GM23248 (cell line): ENCODE measurements around the gene AP2M1.

Experiments
- EZH2 ChIP-seq: fragments of 200-600 bp; sonication (generic); IDR thresholded peaks from 2 replicates; pipeline ENCODE4 v1.6.1; 2018; ENCODE audit warnings: antibody characterized with exemption, mild to moderate bottlenecking; ENCODE audit not compliant: insufficient read depth, poor library complexity, severe bottlenecking
- EZH2phosphoT487 ChIP-seq: fragments of 200-600 bp; sonication (generic); IDR thresholded peaks from 2 replicates; pipeline ENCODE4 v1.6.1; 2018; ENCODE audit warnings: antibody characterized with exemption, moderate library complexity, mild to moderate bottlenecking, low read depth; ENCODE audit not compliant: insufficient read depth

- no peak for TF ChIP-seq EZH2
- no peak for TF ChIP-seq EZH2phosphoT487
These were observed 39.3 kb upstream of the AP2M1 start, which contains the start of gene EIF2B5 for GRCh38 chr3:184135149-184135910.
